HL-60 (cell line): ENCODE results near the gene NARF.

Experiments
- DNase-seq, 2 experiments: peaks; one replicate each; pipeline ENCODE4 v3.0.0-alpha.2; 2010 to 2020; ENCODE audit warnings: low read depth in 1 of 2, low spot score in 1 of 2
- H3K27ac ChIP-seq: fragments of 250-450 bp; sonication (Bioruptor Pico); replicated peaks from 2 replicates; pipeline ENCODE4 v1.5.1; 2020; ENCODE audit warnings: mild to moderate bottlenecking, moderate library complexity
- H3K27me3 ChIP-seq: fragments of 250-450 bp; sonication (Bioruptor Pico); 2 replicates; pipeline ENCODE4 v1.5.1; 2021; ENCODE audit warnings: mild to moderate bottlenecking, moderate library complexity; ENCODE audit not compliant: insufficient read depth, poor library complexity, severe bottlenecking
- H3K4me3 ChIP-seq: replicated peaks from 2 replicates; pipeline ENCODE4 v1.5.1; 2011; ENCODE audit warnings: mild to moderate bottlenecking, control low read depth, low read length; ENCODE audit not compliant: insufficient read depth
- CTCF ChIP-seq: IDR thresholded peaks from one replicate; pipeline ENCODE4 v1.5.1; 2011; ENCODE audit warnings: low read length, control low read depth, inconsistent platforms; ENCODE audit not compliant: insufficient read depth
- GABPA ChIP-seq: IDR thresholded peaks from 2 replicates; pipeline ENCODE4 v1.6.1; 2012; ENCODE audit warnings: low read depth
- POLR2AphosphoS5 ChIP-seq: IDR thresholded peaks from 2 replicates; pipeline ENCODE4 v1.6.1; 2012; ENCODE audit warnings: low read depth
- REST ChIP-seq: IDR thresholded peaks from 2 replicates; pipeline ENCODE4 v1.6.1; 2012; ENCODE audit warnings: low read depth; ENCODE audit not compliant: insufficient replicate concordance
- SPI1 ChIP-seq: IDR thresholded peaks from 2 replicates; pipeline ENCODE4 v1.6.1; 2012; ENCODE audit warnings: low read depth, mild to moderate bottlenecking, borderline replicate concordance

NARF gene

GRCh38 chr17:82415336-82415735 lies 43.2 kb upstream of the NARF start:
- no peak overlapping the region for H3K4me3 ChIP-seq
- TF ChIP-seq SPI1 (no peak), POLR2AphosphoS5 (no peak), GABPA (no peak), CTCF (no peak), REST (no peak)
- H3K27me3 ChIP-seq: no peaks in the 10 kb centered on the region
- no peak overlapping the region for H3K27ac ChIP-seq
- no peak for DNase-seq

- Histone ChIP-seq H3K27ac (no peak overlapping the region), H3K27me3 (no peaks in the 10 kb centered on the region), H3K4me3 (no peak overlapping the region)
- no peak for TF ChIP-seq REST
- TF ChIP-seq CTCF: no peak
- no peak for TF ChIP-seq SPI1
- no peak for TF ChIP-seq POLR2AphosphoS5
- TF ChIP-seq GABPA: no peak
- DNase-seq: no peak
These were observed 42.8 kb upstream of the NARF start for GRCh38 chr17:82415786-82416185.

GRCh38 chr17:82416264-82416663 lies 42.3 kb upstream of the NARF start:
- H3K4me3 ChIP-seq: no peak overlapping the region
- H3K27me3 ChIP-seq: no peaks in the 10 kb centered on the region
- no peak overlapping the region for H3K27ac ChIP-seq
- TF ChIP-seq GABPA (no peak), POLR2AphosphoS5 (no peak), SPI1 (no peak), REST (no peak), CTCF (no peak)
- no peak for DNase-seq
